Hematopoietic multipotent progenitor cell (in vitro differentiated cells): ENCODE results near the gene RBCK1. TPM values are rescaled to one million over a fixed set of nuclear protein-coding genes. Genes with fewer than 3 reads are reported as not detected.
"Not testable (repeated sequence)": the region's sequence is repeated elsewhere in the genome, so short reads cannot be mapped to it uniquely, and the experiment has no call there.

Source experiments
- DNase-seq, 3 donors: peaks; one replicate each; pipeline ENCODE4 v3.0.0-alpha.2; 2011 to 2015; ENCODE audit warnings: low read depth in 2 of 3, low spot score in 2 of 3
- total RNA-seq: library from RNA; depleted of rRNA; stranded (reverse); fragments of >200 nt; gene quantifications from one replicate; pipeline ENCODE4 v1.2.3, GENCODE V29; 2012

The RBCK1 gene
- total RNA-seq, 1 donor, result 91.8 TPM

DNA sequence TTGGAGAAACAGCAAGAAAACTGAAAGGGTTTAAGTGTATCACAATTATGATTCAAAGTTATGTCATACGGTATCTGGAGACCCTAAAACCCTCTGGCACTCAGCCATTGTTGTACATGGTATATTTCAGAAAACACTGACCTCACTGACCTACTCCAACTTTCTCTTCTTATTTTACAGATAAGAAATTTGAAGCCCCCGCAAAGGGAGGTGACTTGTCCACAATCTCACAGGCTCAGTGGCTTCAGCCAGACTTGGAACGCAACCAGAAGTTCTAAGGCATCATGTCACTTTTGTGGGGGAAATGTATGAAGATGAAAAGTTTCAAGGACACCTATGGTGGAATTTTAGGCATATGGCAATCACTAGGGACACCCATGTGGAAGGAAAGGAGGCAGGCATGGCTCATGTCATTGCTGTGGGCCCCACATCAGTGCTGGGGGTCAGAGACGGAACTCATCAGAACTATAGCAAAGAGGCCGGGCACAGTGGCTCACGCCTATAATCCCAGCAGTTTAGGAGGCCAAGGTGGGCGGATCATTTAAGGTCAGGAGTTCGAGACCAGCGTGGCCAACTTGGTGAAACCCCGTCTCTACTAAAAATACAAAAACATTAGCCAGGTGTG lies 32.7 kb upstream of the RBCK1 start:
- no peak for DNase-seq

DNA sequence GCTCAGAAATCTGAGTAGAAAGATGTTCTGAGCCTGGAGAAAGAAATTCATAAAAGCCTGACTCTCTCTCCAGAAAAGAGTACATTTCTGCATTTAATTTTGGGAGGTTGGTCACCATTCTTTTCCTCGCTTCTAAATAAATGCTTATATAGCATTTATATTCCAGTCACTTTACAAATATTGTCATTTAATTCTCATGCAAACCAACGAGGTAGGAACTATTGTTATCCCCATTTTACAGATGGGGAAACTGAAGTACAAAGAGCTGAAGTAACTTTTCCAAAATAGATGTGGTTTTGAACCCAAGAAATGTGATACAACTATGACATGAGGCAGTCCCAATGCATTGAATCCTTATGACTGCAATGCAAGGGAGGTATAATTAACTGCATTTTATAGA lies 32.0 kb upstream of the RBCK1 start:
- DNase-seq, result no peak

DNA sequence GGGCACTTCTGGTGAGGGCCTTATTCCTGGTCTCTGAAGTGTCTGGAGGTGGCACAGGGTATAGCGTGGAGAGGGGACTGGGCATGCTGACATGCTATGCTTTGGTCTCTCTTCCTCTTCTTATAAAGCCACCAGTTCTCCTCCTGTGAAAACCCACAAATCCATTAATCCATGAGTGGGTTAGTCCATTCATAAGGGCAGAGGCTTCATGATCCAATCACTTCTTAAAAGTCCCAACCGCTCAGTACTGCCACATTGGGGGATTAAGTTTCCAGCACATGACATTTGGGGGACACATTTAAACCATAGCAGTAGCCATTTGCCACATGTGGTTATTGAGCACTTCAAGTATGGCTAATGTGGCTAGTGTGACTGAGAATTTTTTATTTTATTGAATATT lies 31.3 kb upstream of the RBCK1 start:
- no peak for DNase-seq

DNA sequence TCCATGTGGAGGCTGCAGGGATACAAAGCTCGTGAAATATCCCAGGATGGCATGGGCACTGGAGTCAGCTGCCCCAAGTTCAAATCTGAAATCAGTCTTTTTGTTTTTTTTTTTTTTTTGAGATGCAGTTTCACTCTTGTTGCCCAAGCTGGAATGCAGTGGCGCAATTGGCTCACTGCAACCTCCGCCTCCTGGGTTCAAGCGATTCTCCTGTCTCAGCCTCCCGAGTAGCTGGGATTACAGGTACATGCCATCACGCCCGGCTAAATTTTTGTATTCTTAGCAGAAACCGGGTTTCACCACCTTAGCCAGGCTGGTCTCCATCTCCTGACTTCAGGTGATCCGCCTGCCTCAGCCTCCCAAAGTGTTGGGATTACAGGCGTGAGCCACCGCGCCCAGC lies 30.5 kb upstream of the RBCK1 start:
- DNase-seq, result not testable (repeated sequence)

DNA sequence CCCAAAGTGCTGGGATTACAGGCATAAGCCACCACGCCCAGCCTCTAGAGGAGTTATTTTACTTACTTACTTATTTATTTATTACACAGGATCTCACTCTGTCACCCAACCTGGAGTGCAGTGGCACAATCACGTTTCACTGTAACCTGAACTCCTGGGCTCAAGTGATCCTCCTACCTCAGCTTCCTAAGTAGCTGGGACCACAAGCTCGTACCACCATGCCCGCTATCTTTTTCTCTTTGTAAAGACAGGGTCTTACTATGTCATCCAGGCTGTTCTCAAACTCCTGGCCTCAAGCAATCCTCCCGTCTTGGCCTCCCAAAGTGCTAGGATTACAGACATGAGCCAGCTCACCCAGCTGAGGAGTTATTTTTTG lies 29.1 kb upstream of the RBCK1 start:
- DNase-seq, result no peak

DNA sequence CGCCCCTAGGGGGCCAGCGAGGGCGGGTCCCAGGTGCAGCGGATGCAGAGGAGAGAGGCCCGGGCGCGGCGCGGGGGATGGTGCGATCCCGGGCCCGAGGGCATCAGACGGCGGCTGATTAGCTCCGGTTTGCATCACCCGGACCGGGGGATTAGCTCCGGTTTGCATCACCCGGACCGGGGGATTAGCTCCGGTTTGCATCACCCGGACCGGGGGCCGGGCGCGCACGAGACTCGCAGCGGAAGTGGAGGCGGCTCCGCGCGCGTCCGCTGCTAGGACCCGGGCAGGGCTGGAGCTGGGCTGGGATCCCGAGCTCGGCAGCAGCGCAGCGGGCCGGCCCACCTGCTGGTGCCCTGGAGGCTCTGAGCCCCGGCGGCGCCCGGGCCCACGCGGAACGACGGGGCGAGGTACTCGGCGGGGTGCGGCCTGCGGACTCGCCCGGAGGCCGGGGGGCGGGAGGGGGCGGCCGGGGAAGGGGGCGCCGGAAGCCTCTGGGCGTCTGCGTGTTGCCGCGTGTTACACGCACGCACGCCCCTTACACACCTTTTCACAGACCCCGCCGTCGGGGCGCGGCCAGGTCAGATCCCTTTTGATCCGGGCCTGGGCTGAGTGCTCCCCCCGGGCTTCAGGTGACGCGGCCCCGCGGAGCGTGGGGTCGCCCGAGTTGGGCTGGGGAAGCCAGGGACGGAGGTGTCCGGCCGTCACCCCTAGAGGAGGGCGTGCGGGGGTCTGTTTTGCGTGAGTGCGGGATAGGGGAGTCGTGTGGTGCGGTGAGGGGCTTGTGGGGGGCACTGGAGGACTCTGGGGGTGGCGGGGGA lies 27.1 kb upstream of the RBCK1 start:
- DNase-seq, result peak in 2 of 3 donors; percentile 51 to 58

DNA sequence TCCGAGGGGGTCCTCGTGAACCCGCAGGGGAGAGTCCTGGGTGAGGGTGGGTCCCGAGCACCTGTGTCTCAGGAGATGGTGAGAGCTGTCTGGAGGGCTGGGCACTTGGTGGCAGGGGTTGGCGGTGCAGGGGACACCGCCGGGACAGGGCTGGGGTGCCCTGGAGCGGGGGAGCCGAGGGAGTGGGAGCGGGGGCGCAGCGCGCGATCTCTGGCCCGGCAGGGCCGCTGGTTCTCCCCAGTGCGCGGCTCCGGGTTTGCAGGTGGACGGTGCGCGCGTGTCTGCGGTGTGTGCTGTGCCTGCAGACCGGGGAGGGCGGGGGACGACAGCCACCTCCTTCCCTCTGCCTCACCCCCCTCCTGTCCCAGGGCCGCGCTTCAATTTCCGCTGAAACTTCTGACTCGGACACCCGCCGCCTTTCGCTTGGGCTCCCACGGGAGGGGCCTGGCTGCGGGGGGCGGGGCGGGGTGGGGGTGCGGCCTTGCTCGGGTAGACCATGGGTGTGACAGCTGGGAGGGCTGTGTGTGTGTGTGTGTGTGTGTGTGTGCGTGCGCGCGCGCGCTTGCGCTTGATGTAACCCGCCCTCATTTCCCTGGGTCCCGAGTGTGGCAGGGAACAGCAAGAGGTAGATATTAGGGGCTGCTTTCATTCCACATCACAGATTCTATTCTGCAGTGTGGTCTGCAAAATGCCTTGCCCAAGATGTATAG lies 26.4 kb upstream of the RBCK1 start:
- peak; percentile 40 to 70 (median 66) for DNase-seq

DNA sequence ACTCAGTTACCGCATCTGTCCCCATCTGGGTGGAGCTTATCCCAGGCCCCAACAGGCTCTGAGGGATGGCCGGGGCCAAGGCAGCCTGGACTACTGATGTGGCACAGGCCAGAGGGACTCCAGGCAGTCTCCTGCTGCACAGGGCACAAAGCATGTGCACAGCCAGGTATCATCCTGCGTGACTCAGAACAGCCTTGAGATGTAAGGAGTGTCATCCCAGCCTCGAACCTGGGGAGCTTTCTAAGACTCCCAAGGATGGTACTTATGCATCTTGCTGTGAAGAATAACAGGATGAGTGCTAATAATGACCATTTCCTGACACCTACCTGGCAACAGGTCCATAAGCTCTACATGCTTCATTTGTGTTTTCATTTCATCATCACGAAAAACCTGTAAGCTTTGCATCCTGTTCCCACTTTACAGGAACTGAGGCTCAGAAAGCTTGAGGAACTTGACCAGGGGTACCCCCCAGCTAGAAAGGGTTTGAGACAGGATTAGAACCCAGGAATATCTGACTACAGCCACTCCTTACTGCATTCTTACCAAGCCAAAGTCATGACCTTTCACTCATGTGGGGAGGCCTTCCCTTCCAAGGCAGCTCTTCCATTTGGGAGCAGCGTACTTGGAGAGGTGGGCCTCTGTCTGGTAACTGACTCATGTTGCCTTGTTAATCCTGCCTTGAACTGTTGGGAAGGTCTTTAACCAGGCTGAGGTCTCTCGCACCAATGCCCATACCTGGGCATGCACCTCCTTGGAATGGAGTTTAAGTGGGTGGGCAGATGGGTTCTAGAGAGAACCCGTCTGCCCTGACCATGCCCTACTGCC lies 25.6 kb upstream of the RBCK1 start:
- DNase-seq, result no peak

DNA sequence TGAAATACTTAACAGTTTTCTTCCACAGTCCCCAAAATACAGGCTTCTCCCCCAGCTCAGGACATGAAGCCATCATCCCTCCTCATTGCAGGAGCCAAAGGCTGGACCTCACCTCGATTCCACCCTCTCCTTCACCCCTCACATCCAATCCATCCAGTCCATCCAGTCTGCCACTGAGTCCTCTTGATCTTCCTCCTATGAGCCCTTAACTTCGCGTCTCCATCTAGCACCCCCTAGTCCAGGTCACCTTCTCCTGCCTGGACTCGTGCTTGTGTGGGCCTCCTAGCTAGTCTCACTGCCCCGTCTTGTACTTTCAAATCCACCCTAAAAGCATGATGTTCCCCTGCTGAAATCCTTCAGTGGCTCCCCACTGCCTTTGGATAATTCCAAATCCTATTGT lies 24.2 kb upstream of the RBCK1 start:
- DNase-seq, result no peak

DNA sequence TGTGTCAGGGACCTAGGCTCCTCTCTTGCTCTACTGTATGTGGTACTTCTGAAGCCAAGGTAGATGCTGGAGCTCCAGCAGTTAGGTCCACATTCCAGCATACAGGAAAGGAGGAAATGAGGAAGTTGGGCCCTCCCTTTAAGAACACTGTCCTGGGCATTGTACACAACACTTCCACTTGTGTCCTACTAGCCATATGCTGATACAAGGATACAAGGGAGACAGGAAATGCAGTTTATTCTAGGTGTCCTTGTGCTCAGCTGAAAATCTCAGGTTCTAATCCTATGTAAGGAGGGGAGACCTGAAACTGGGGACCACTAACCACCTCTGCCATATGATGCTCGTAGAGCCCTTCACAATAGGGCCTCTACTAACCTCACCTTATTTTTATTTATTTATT lies 23.4 kb upstream of the RBCK1 start:
- DNase-seq, result no peak

DNA sequence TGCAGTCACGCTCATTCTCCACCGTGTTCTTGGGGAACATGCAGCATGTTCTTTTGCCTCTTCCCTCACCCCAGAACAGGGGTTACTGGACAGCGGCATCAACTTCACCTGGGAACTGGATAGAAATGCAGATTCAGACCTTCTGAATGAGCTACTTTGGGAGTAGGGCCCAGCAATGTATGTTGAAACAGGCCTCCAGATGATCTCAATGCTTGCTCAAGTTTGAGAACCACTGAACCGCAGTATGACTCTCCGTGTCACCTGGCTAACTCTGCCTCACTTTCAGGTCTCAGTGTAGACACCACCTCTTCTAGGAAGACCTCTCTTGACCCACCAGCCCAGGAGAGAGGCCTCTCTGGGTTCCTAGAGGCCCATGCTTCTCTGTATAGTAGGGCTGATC lies 22.7 kb upstream of the RBCK1 start:
- DNase-seq, result no peak

DNA sequence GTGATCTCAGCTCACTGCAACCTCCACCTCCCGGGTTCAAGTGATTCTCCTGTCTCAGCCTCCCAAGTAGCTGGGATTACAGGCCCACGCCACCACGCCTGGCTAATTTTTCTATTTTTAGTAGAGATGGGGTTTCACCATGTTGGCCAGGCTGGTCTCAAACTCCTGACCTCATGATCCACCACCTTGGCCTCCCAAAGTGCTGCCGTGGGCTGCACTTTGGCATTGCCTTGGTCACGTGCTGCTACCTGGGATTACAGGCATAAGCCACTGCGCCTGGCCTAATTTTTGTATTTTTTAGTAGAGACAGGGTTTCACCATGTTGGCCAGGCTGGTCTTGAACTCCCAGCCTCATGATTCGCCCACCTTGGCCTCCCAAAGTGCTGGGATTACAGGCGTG lies 21.5 kb upstream of the RBCK1 start:
- not testable (repeated sequence) for DNase-seq

DNA sequence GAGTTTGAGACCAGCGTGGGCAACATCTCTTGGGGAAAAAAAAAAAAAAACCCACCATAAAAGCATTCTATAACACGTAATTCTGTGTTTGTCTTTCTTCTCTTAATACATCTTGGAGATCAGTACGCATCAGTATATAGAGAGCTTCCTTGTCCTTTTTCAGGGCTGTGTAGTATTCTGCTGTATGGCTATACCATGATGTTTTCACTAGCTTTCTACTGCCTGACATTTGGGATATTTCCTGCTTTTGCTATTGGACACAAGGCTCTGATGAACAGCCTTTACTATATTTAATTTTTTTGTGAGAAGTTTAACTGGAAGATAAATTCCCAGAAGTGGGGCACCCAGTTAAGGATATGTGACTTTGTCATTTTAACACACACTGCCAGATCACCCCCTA lies 20.6 kb upstream of the RBCK1 start:
- DNase-seq, result no peak

DNA sequence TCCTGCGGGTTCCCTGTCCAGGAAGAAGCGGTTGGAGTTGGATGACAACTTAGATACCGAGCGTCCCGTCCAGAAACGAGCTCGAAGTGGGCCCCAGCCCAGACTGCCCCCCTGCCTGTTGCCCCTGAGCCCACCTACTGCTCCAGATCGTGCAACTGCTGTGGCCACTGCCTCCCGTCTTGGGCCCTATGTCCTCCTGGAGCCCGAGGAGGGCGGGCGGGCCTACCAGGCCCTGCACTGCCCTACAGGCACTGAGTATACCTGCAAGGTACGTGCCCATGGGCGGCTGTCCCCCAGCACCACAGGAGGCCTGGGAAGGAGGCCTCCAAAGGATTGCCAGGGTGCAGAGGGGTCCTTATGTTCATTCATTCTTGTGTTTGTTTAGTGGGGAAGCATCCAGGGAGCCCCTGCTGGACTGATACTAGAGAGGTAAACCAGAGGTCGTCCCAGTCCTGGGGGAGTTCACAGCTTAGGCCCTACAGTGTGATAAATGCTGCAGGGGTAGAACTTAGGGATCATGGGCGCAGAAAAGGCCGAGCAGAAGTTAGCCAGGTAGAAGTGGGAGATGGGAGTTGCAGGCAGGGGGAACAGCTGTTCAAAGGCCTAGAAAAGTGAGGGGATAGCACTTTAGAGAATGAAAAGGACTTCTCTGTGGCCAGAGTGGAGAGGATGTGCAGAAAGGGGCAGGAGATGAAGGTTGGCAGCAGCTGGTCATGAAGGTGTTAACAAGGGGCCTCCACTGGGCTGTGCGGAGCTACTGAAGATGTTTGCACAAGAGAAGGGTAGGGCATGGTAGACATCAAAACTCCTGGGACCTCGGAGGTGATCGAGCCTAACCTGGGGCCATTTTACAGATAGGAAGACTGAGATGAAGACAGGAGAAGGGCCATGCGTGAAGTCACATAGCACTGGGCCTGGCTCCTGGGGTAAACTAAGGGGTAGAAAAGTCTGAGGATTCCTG lies 19.8 kb upstream of the RBCK1 start:
- DNase-seq, result no peak

DNA sequence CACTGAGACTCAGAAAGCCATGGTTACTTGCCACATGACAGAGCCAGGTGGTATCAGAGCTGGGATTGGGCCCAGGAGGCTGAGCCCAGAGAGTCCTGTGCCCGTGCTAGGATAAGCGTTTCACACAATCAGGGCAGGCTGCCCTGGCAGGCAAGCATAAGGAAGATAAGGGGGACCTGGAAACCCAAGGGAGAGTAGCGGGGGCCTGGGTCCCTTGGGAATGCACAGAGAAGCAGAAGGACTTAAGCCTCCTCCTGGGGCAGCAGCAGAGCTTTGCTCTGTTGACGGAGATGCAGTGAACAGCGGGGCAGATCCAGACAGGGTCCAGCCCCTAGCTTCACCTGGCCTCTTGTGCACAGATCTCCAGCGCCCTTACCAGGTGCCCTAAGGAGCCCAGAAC lies 18.9 kb upstream of the RBCK1 start:
- DNase-seq, result no peak

DNA sequence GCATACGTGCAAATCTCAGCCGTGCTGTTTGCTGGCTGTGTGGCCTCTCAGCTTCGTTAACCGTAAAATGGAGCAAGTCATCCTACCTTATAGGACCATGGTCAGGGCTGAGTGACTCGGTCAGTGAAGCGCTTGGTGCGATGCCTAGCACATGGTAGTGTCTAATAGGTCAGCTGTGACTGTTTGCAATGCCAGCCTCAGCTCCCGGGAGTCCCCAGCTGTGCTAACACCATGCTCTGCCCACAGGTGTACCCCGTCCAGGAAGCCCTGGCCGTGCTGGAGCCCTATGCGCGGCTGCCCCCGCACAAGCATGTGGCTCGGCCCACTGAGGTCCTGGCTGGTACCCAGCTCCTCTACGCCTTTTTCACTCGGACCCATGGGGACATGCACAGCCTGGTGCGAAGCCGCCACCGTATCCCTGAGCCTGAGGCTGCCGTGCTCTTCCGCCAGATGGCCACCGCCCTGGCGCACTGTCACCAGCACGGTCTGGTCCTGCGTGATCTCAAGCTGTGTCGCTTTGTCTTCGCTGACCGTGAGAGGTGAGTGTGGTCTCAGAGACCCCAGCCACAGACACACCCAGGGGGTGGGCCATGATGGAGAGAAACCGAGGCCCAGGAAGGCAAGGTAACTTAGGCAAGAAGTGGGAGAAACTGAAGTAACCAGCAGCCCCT lies 16.9 kb upstream of the RBCK1 start:
- no peak for DNase-seq

DNA sequence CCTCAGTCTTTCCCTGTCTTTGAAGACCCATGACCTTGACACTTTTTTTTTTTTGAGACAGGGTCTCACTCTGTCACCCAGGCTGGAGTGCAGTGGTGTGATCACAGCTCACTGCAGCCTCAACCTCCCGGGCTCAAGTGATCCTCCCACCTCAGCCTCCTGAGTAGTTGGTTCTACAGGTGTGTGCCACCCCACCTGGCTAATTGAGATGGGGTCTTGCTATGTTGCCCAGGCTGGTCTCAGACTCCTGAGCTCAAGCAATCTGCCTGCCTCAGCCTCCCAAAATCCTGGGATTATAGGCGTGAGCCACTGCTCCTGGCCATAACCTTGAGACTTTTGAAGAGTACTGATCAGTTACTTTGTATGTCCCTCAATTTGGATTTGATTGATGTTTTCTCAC lies 14.8 kb upstream of the RBCK1 start:
- DNase-seq, result not testable (repeated sequence)

DNA sequence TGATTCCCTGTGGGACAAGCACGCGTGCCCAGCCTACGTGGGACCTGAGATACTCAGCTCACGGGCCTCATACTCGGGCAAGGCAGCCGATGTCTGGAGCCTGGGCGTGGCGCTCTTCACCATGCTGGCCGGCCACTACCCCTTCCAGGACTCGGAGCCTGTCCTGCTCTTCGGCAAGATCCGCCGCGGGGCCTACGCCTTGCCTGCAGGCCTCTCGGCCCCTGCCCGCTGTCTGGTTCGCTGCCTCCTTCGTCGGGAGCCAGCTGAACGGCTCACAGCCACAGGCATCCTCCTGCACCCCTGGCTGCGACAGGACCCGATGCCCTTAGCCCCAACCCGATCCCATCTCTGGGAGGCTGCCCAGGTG lies 11.9 kb upstream of the RBCK1 start:
- DNase-seq, result no peak

DNA sequence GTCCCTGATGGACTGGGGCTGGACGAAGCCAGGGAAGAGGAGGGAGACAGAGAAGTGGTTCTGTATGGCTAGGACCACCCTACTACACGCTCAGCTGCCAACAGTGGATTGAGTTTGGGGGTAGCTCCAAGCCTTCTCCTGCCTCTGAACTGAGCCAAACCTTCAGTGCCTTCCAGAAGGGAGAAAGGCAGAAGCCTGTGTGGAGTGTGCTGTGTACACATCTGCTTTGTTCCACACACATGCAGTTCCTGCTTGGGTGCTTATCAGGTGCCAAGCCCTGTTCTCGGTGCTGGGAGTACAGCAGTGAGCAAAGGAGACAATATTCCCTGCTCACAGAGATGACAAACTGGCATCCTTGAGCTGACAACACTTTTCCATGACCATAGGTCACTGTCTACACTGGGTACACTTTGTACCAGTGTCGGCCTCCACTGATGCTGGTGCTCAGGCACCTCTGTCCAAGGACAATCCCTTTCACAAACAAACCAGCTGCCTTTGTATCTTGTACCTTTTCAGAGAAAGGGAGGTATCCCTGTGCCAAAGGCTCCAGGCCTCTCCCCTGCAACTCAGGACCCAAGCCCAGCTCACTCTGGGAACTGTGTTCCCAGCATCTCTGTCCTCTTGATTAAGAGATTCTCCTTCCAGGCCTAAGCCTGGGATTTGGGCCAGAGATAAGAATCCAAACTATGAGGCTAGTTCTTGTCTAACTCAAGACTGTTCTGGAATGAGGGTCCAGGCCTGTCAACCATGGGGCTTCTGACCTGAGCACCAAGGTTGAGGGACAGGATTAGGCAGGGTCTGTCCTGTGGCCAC lies 11.3 kb upstream of the RBCK1 start:
- DNase-seq, result no peak
